H1 (cell line): Measurements from ENCODE around the gene CD1D. TPM values are rescaled to one million over a fixed set of nuclear protein-coding genes. Genes with fewer than 3 reads are reported as not detected.
"Not testable (repeated sequence)": the region's sequence is repeated elsewhere in the genome, so short reads cannot be mapped to it uniquely, and the experiment has no call there.

Experiments
- CTCF ChIA-PET: fragments of 300-600 bp; sonication (Branson Sonifier 250); formaldehyde crosslinking; loops from one replicate; lab custom pipeline; 2021; ENCODE audit not compliant: partially characterized antibody; lab: Charles Lee
- POLR2A ChIA-PET: fragments of 300-600 bp; sonication (Branson Sonifier 250); formaldehyde crosslinking; loops from one replicate; lab custom pipeline; 2021; ENCODE audit warnings: inconsistent platforms; ENCODE audit not compliant: partially characterized antibody; lab: Charles Lee
- DNase-seq, 2 experiments: peaks; one replicate each; pipeline versions ENCODE4 v3.0.0 to v3.0.0-alpha.2; 2010 to 2022; ENCODE audit warnings: low spot score in 2 of 2, low read depth in 1 of 2, mixed read lengths in 1 of 2
- FAIRE-seq: peaks from 2 replicates; lab custom pipeline; 2011; peaks lifted over from hg19 to GRCh38; lab: Jason Lieb, UNC
- H2AFZ ChIP-seq: 2 replicates; pipeline ENCODE4 v1.8.1; 2012; ENCODE audit warnings: low read length, inconsistent platforms
- H2AK5ac ChIP-seq: 2 replicates; pipeline ENCODE4 v1.6.1; 2013; ENCODE audit warnings: low read depth, low read length
- H2BK120ac ChIP-seq: replicated peaks from 2 replicates; pipeline ENCODE3; 2013; ENCODE audit warnings: low read depth, low read length, inconsistent platforms
- H2BK12ac ChIP-seq: 2 replicates; pipeline ENCODE4 v1.6.1; 2013; ENCODE audit warnings: low read depth, low read length
- H2BK15ac ChIP-seq: 2 replicates; pipeline ENCODE4 v1.6.1; 2013; ENCODE audit warnings: low read length
- H2BK20ac ChIP-seq: 2 replicates; pipeline ENCODE4 v1.6.1; 2013; ENCODE audit warnings: low read length
- H2BK5ac ChIP-seq: 2 replicates; pipeline ENCODE4 v1.6.1; 2013; ENCODE audit warnings: low read depth, low read length
- H3K14ac ChIP-seq: 2 replicates; pipeline ENCODE4 v1.6.1; 2013; ENCODE audit warnings: inconsistent platforms; ENCODE audit not compliant: insufficient read length
- H3K18ac ChIP-seq: 2 replicates; pipeline ENCODE4 v1.6.1; 2013; ENCODE audit warnings: low read length; ENCODE audit errors: extremely low read depth
- H3K23ac ChIP-seq: 2 replicates; pipeline ENCODE4 v1.6.1; 2013; ENCODE audit warnings: inconsistent platforms; ENCODE audit not compliant: insufficient read length
- H3K23me2 ChIP-seq: 2 replicates; pipeline ENCODE4 v1.6.1; 2013; ENCODE audit warnings: low read depth, low read length
- H3K27ac ChIP-seq: 2 replicates; pipeline ENCODE4 v1.6.1; 2011; ENCODE audit warnings: low read depth, low read length, inconsistent platforms
- H3K27me3 ChIP-seq, 4 experiments: replicated peaks in 1 of 4; 1 replicate in 1 of 4; 2 replicates in 3 of 4; pipeline versions ENCODE4 v1.6.1 to v1.8.1; 2011 to 2013; ENCODE audit warnings: low read length in 3 of 4, mild to moderate bottlenecking in 3 of 4, inconsistent platforms in 2 of 4, mixed read lengths in 2 of 4, moderate library complexity in 1 of 4; ENCODE audit not compliant: control insufficient read depth in 3 of 4, insufficient read depth in 3 of 4; ENCODE audit errors: extremely low read depth in 1 of 4
- H3K36me3 ChIP-seq, 4 experiments: 2 replicates each; pipeline versions ENCODE4 v1.6.1 to v1.8.1; 2011 to 2013; ENCODE audit warnings: mild to moderate bottlenecking in 4 of 4, low read length in 3 of 4, moderate library complexity in 2 of 4, control low read depth in 1 of 4, inconsistent platforms in 1 of 4; ENCODE audit not compliant: insufficient read depth in 4 of 4, control insufficient read depth in 2 of 4
- H3K4ac ChIP-seq: replicated peaks from 2 replicates; pipeline ENCODE3; 2013; ENCODE audit warnings: low read length, low read depth, mixed read lengths, inconsistent platforms; ENCODE audit not compliant: insufficient read length
- H3K4me1 ChIP-seq, 4 experiments: replicated peaks in 1 of 4; 1 replicate in 1 of 4; 2 replicates in 3 of 4; pipeline versions ENCODE4 v1.6.1 to v1.8.1; 2011 to 2013; ENCODE audit warnings: low read length in 3 of 4, inconsistent platforms in 2 of 4, mixed read lengths in 1 of 4; ENCODE audit not compliant: insufficient read depth in 4 of 4, control insufficient read depth in 3 of 4
- H3K4me2 ChIP-seq, 2 experiments: 2 replicates each; pipeline versions ENCODE4 v1.6.1 to v1.8.1; 2011 to 2013; ENCODE audit warnings: low read depth in 2 of 2, low read length in 2 of 2, control low read depth in 1 of 2, inconsistent platforms in 1 of 2, mild to moderate bottlenecking in 1 of 2; ENCODE audit not compliant: insufficient read depth in 1 of 2
- H3K4me3 ChIP-seq, 4 experiments: fragments of 200-600, 300-600 bp in 1 of 4; sonication (generic), shearing (Covaris generic), sonication (Bioruptor Twin) in 1 of 4; 2 replicates each; pipeline versions ENCODE4 v1.5.1 to v1.8.1; 2011 to 2016; ENCODE audit warnings: low read length in 4 of 4, low read depth in 3 of 4, control low read depth in 2 of 4, inconsistent platforms in 2 of 4, mild to moderate bottlenecking in 2 of 4, mixed read lengths in 1 of 4, moderate library complexity in 1 of 4; ENCODE audit not compliant: insufficient read depth in 2 of 4; ENCODE audit errors: extremely low read depth in 1 of 4
- H3K56ac ChIP-seq: replicated peaks from 2 replicates; pipeline ENCODE3; 2013; ENCODE audit warnings: low read depth, mild to moderate bottlenecking, mixed read lengths, low read length, inconsistent platforms; ENCODE audit not compliant: insufficient read length
- H3K79me1 ChIP-seq: 2 replicates; pipeline ENCODE4 v1.6.1; 2013; ENCODE audit warnings: low read depth, low read length, control low read depth
- H3K79me2 ChIP-seq, 2 experiments: 2 replicates each; pipeline versions ENCODE4 v1.6.1 to v1.8.1; 2012 to 2013; ENCODE audit warnings: low read length in 2 of 2, mild to moderate bottlenecking in 2 of 2, inconsistent platforms in 1 of 2; ENCODE audit not compliant: insufficient read depth in 2 of 2, control insufficient read depth in 1 of 2
- H3K9ac ChIP-seq, 4 experiments: replicated peaks in 1 of 4; 1 replicate in 1 of 4; 2 replicates in 3 of 4; pipeline versions ENCODE4 v1.6.1 to v1.8.1; 2011 to 2013; ENCODE audit warnings: low read depth in 3 of 4, low read length in 3 of 4, control low read depth in 2 of 4, mild to moderate bottlenecking in 2 of 4, moderate library complexity in 2 of 4, inconsistent platforms in 1 of 4; ENCODE audit errors: extremely low read depth in 1 of 4
- H3K9me3 ChIP-seq, 2 experiments: 2 replicates each; pipeline versions ENCODE4 v1.6.1 to v1.8.1; 2012 to 2013; ENCODE audit warnings: mild to moderate bottlenecking in 2 of 2, moderate library complexity in 2 of 2, control low read depth in 1 of 2, inconsistent platforms in 1 of 2, low read depth in 1 of 2, low read length in 1 of 2, mixed read lengths in 1 of 2; ENCODE audit not compliant: insufficient read depth in 2 of 2
- H4K20me1 ChIP-seq, 2 experiments: replicated peaks in 1 of 2; 2 replicates each; pipeline versions ENCODE3 to v1.8.1; 2011 to 2013; ENCODE audit warnings: inconsistent platforms in 2 of 2, low read length in 2 of 2, mild to moderate bottlenecking in 1 of 2; ENCODE audit not compliant: insufficient read depth in 2 of 2, control insufficient read depth in 1 of 2
- H4K5ac ChIP-seq: 2 replicates; pipeline ENCODE4 v1.6.1; 2013; ENCODE audit warnings: low read length, low read depth, mixed read lengths, inconsistent platforms; ENCODE audit not compliant: insufficient read length
- H4K8ac ChIP-seq: 2 replicates; pipeline ENCODE4 v1.8.0; 2013; ENCODE audit warnings: mild to moderate bottlenecking, moderate library complexity, low read length, inconsistent platforms; ENCODE audit not compliant: insufficient read depth; ENCODE audit errors: extremely low read depth
- H4K91ac ChIP-seq: replicated peaks from 2 replicates; pipeline ENCODE3; 2013; ENCODE audit warnings: low read length, mixed read lengths, inconsistent platforms; ENCODE audit not compliant: insufficient read length
- BCL11A ChIP-seq, 2 experiments: IDR thresholded peaks; one replicate each; pipeline ENCODE4 v1.6.1; 2011; ENCODE audit warnings: low read depth in 2 of 2, low read length in 2 of 2, mild to moderate bottlenecking in 2 of 2
- EP300 ChIP-seq, 2 experiments: IDR thresholded peaks; 1 replicate in 1 of 2; 2 replicates in 1 of 2; pipeline ENCODE4 v1.6.1; 2011 to 2012; ENCODE audit warnings: low read depth in 2 of 2, low read length in 2 of 2, mild to moderate bottlenecking in 2 of 2, borderline replicate concordance in 1 of 2, inconsistent platforms in 1 of 2, moderate library complexity in 1 of 2
- GABPA ChIP-seq: IDR thresholded peaks from 2 replicates; pipeline ENCODE4 v1.6.1; 2011; ENCODE audit warnings: mild to moderate bottlenecking, low read length, moderate library complexity, borderline replicate concordance; ENCODE audit not compliant: insufficient read depth
- HDAC6 ChIP-seq: IDR thresholded peaks from one replicate; pipeline ENCODE4 v1.7.1; 2012; ENCODE audit warnings: low read depth, mild to moderate bottlenecking, inconsistent platforms, low read length, moderate library complexity
- JUND ChIP-seq: IDR thresholded peaks from 2 replicates; pipeline ENCODE4 v1.6.1; 2011; ENCODE audit warnings: mild to moderate bottlenecking, improper control_type of control experiment, low read length
- SRF ChIP-seq: IDR thresholded peaks from 2 replicates; pipeline ENCODE4 v1.6.1; 2011; ENCODE audit warnings: mild to moderate bottlenecking, low read depth, low read length, moderate library complexity
- polyA plus RNA-seq, 7 experiments: library from polyadenylated mRNA; depleted of rRNA in 3 of 7; stranded (reverse) in 5 of 7; unstranded in 2 of 7; fragments of >200 nt in 5 of 7; fragments of 200-250 nt in 2 of 7; gene quantifications; 1 replicate in 5 of 7; 2 replicates in 1 of 7; 4 replicates in 1 of 7; pipeline versions ENCODE4 v1.2.1 to v1.2.3, GENCODE V29; 2011 to 2013; ENCODE audit warnings: missing spikeins in 2 of 7, mixed read lengths in 2 of 7
- total RNA-seq: library from RNA; stranded (reverse); fragmentation: NEBNext Ultra II Directional; extraction: Animal tissue kit (Norgen Biotek cat#: 25700); gene quantifications from 2 replicates; pipeline ENCODE4 v1.2.1, GENCODE V29; 2021
- TF ChIP-seq, protein P1 (sequence below), 3 experiments: IDR thresholded peaks; 1 replicate in 2 of 3; 2 replicates in 1 of 3; pipeline versions ENCODE4 v1.5.1 to v1.6.1; 2011; ENCODE audit warnings: low read length in 3 of 3, mild to moderate bottlenecking in 3 of 3, inconsistent platforms in 2 of 3, low read depth in 1 of 3, moderate library complexity in 1 of 3; ENCODE audit not compliant: insufficient read depth in 1 of 3; ENCODE audit errors: control extremely low read depth in 1 of 3

The CD1D gene
- total and polyA plus RNA-seq, 2 of the 8 experiments (the other 6 are each of a cell fraction or from before 2014, with no cell fraction given): 1.1 to 1.6 TPM

DNA sequence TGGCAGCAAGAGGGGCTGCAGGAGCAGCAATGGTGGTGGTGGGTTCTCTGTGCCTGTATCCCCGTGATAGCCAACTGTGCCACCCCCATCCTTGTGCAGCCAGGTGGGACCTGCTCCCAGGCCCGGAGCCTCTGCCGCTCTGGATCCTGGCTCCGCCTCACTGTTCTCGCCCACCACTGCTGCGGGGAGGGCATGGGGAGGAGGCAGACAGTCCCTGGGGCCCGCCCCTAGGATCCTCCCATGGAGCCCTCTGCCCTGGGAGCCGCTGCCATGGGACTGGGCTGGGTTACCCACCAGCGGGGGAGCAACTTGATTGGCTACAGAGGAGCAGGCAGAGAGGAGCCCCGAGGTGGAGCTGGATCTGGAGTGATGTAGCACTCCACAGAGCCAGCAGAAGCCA lies 31.6 kb downstream of the CD1D start (continued):
- TF ChIP-seq, protein P1, sequence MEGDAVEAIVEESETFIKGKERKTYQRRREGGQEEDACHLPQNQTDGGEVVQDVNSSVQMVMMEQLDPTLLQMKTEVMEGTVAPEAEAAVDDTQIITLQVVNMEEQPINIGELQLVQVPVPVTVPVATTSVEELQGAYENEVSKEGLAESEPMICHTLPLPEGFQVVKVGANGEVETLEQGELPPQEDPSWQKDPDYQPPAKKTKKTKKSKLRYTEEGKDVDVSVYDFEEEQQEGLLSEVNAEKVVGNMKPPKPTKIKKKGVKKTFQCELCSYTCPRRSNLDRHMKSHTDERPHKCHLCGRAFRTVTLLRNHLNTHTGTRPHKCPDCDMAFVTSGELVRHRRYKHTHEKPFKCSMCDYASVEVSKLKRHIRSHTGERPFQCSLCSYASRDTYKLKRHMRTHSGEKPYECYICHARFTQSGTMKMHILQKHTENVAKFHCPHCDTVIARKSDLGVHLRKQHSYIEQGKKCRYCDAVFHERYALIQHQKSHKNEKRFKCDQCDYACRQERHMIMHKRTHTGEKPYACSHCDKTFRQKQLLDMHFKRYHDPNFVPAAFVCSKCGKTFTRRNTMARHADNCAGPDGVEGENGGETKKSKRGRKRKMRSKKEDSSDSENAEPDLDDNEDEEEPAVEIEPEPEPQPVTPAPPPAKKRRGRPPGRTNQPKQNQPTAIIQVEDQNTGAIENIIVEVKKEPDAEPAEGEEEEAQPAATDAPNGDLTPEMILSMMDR (IDR thresholded peaks at IDR 0.05; ENCODE audit: control extremely low read depth in 1 of 3, insufficient read depth in 1 of 3, low read depth in 1 of 3, low read length in 3 of 3): no peak
- TF ChIP-seq BCL11A (IDR thresholded peaks at IDR 0.05; ENCODE audit: low read depth in 2 of 2, low read length in 2 of 2) (no peak), JUND (no peak), GABPA (no peak), SRF (no peak), EP300 (IDR thresholded peaks at IDR 0.05; ENCODE audit: borderline replicate concordance in 1 of 2, low read depth in 2 of 2, low read length in 2 of 2) (no peak), HDAC6 (no peak)

DNA sequence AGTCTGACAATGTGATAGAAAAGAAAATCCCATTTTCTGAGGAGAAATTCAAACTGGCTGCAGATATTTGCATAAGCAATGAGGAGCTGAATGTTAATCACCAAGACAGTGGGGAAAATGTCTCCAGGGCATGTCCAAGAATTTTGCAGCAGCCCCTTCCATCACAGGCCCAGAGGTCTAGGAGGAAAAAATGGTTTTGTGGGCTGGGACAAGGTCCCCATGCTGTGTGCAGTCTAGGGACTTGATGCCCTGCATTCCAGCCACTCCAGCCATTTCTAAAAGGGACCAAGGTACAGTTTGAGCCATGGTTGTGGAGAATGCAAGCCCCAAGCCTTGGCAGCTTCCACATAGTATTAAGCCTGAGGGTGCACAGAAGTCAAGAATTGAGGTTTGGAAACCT lies 42.8 kb downstream of the CD1D start:
- H4K5ac ChIP-seq, H2BK20ac ChIP-seq, H3K9ac ChIP-seq, H3K4me3 ChIP-seq, H4K91ac ChIP-seq, H3K27ac ChIP-seq, H2BK5ac ChIP-seq, H3K23me2 ChIP-seq, H2BK12ac ChIP-seq, H3K4ac ChIP-seq, DNase-seq, H3K27me3 ChIP-seq, CTCF ChIA-PET, FAIRE-seq, H3K79me2 ChIP-seq, H3K18ac ChIP-seq, H3K14ac ChIP-seq, H3K4me2 ChIP-seq, H3K56ac ChIP-seq, H3K4me1 ChIP-seq, POLR2A ChIA-PET, H2BK15ac ChIP-seq, H4K8ac ChIP-seq, H2BK120ac ChIP-seq, H3K23ac ChIP-seq, H2AK5ac ChIP-seq, H2AFZ ChIP-seq, H3K79me1 ChIP-seq, H3K36me3 ChIP-seq, H4K20me1 ChIP-seq: not testable (repeated sequence)
- H3K9me3 ChIP-seq: peaks cover 11 to 14% of the 10 kb centered on the region in 2 experiments; a peak in 3 of 4 replicates
